ENCODE measurements around the gene NEK6.

Gene NEK6

DNA sequence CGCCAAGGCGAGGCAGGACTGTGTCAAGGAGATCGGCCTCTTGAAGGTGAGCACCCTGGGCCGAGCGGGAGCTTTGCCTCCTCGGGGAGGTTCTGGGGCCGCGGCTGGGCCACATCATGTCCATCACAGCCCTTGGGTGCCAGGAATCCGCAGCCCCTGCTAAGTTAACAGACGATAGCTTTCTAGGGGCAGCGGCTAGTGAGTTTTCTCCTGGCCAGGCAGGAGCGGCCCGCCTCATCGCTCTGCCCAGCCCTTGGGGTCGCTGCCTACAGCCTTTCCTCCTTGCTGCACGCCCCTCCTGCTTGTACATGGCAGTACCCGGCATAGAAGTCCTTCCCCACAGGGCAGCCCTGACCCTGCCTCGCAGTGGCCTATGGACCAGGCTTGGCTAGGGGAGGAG lies 56.2 kb downstream of the NEK6 start:
- Histone ChIP-seq H3K27me3 (ENCODE audit: insufficient read depth, poor library complexity, severe bottlenecking) (no peaks in the 10 kb centered on the region), H3K4me3 (replicated peaks; ENCODE audit: insufficient read depth, low read length) (no peak overlapping the region), H3K27ac (replicated peaks) (no peak overlapping the region)
- DNase-seq (ENCODE audit: low read depth in 1 of 2, low spot score in 1 of 2) = no peak
- TF ChIP-seq GABPA (IDR thresholded peaks at IDR 0.05; ENCODE audit: low read depth) (no peak), SPI1 (IDR thresholded peaks at IDR 0.05; ENCODE audit: borderline replicate concordance, low read depth) (no peak), POLR2AphosphoS5 (IDR thresholded peaks at IDR 0.05; ENCODE audit: low read depth) (no peak), CTCF (IDR thresholded peaks at IDR 0.05; ENCODE audit: insufficient read depth, low read length) (no peak)
- TF ChIP-seq, protein P1, sequence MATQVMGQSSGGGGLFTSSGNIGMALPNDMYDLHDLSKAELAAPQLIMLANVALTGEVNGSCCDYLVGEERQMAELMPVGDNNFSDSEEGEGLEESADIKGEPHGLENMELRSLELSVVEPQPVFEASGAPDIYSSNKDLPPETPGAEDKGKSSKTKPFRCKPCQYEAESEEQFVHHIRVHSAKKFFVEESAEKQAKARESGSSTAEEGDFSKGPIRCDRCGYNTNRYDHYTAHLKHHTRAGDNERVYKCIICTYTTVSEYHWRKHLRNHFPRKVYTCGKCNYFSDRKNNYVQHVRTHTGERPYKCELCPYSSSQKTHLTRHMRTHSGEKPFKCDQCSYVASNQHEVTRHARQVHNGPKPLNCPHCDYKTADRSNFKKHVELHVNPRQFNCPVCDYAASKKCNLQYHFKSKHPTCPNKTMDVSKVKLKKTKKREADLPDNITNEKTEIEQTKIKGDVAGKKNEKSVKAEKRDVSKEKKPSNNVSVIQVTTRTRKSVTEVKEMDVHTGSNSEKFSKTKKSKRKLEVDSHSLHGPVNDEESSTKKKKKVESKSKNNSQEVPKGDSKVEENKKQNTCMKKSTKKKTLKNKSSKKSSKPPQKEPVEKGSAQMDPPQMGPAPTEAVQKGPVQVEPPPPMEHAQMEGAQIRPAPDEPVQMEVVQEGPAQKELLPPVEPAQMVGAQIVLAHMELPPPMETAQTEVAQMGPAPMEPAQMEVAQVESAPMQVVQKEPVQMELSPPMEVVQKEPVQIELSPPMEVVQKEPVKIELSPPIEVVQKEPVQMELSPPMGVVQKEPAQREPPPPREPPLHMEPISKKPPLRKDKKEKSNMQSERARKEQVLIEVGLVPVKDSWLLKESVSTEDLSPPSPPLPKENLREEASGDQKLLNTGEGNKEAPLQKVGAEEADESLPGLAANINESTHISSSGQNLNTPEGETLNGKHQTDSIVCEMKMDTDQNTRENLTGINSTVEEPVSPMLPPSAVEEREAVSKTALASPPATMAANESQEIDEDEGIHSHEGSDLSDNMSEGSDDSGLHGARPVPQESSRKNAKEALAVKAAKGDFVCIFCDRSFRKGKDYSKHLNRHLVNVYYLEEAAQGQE (IDR thresholded peaks at IDR 0.05; ENCODE audit: insufficient replicate concordance, low read depth) = no peak

GRCh38 chr9:124315882-124316281 lies 58.1 kb downstream of the NEK6 start:
- TF ChIP-seq SPI1 (IDR thresholded peaks at IDR 0.05; ENCODE audit: borderline replicate concordance, low read depth) (no peak), GABPA (IDR thresholded peaks at IDR 0.05; ENCODE audit: low read depth) (no peak), POLR2AphosphoS5 (IDR thresholded peaks at IDR 0.05; ENCODE audit: low read depth) (no peak), CTCF (IDR thresholded peaks at IDR 0.05; ENCODE audit: insufficient read depth, low read length) (no peak)
- TF ChIP-seq, protein P1 (IDR thresholded peaks at IDR 0.05; ENCODE audit: insufficient replicate concordance, low read depth) = no peak
- Histone ChIP-seq H3K4me3 (replicated peaks; ENCODE audit: insufficient read depth, low read length) (no peak overlapping the region), H3K27ac (replicated peaks) (no peak overlapping the region), H3K27me3 (ENCODE audit: insufficient read depth, poor library complexity, severe bottlenecking) (no peaks in the 10 kb centered on the region)
- no peak for DNase-seq (ENCODE audit: low read depth in 1 of 2, low spot score in 1 of 2)

- no peak overlapping the region for H3K4me3 ChIP-seq (replicated peaks; ENCODE audit: insufficient read depth, low read length)
- peak; percentile 34 to 60 for DNase-seq (ENCODE audit: low read depth in 1 of 2, low spot score in 1 of 2)
- no peaks in the 10 kb centered on the region for H3K27me3 ChIP-seq (ENCODE audit: insufficient read depth, poor library complexity, severe bottlenecking)
- H3K27ac ChIP-seq (replicated peaks) = no peak overlapping the region
- peak; percentile 96 for TF ChIP-seq CTCF (IDR thresholded peaks at IDR 0.05; ENCODE audit: insufficient read depth, low read length)
- TF ChIP-seq GABPA (IDR thresholded peaks at IDR 0.05; ENCODE audit: low read depth) = no peak
These were observed 62.6 kb downstream of the NEK6 start for GRCh38 chr9:124320062-124320973.
